NCI-H446 treated with DMSO at 0.1 percent for 48 hours (cell line): ENCODE results near the gene PPIL3.
A peak's percentile ranks its signal among the peaks of the same experiment; 100 is the strongest.
"Not testable (repeated sequence)": the region's sequence is repeated elsewhere in the genome, so short reads cannot be mapped to it uniquely, and the experiment has no call there.

Experiments used
- DNase-seq: peaks from one replicate; lab custom pipeline; 2025; lab: John Stamatoyannopoulos, UW

Gene PPIL3

GRCh38 chr2:200888704-200889625 is at the start of gene PPIL3, which contains the start of gene NIF3L1:
TSS of gene PPIL3 (minus strand) at chr2:200889077. CDS start at chr2:200887615, 1,462 bp downstream.
TSS of gene NIF3L1 (plus strand) at chr2:200889371. CDS start at chr2:200891944, 2,573 bp downstream.
- DNase-seq = peak; percentile 93

GRCh38 chr2:200930947-200931626 is 42.2 kb upstream of the PPIL3 start:
- DNase-seq = no peak

- no peak for DNase-seq
These were observed 40.7 kb upstream of the PPIL3 start for GRCh38 chr2:200929334-200930249.

GRCh38 chr2:200922439-200922838 is 33.6 kb upstream of the PPIL3 start:
- DNase-seq = no peak

- no peak for DNase-seq
These were observed 24.8 kb upstream of the PPIL3 start for GRCh38 chr2:200913654-200914053.

- no peak for DNase-seq
These were observed 21.1 kb upstream of the PPIL3 start for GRCh38 chr2:200909958-200910357.

GRCh38 chr2:200905618-200906296 is 16.9 kb upstream of the PPIL3 start:
- peak; percentile 2 for DNase-seq

- DNase-seq = peak; percentile 62
These were observed 12.7 kb upstream of the PPIL3 start for GRCh38 chr2:200901459-200902072.

GRCh38 chr2:200899482-200899881 is 10.6 kb upstream of the PPIL3 start:
- DNase-seq = no peak

- not testable (repeated sequence) for DNase-seq
These were observed 7.1 kb downstream of the PPIL3 start for GRCh38 chr2:200881715-200882249.

- DNase-seq = no peak
These were observed 10.5 kb downstream of the PPIL3 start for GRCh38 chr2:200878289-200878880.

- DNase-seq = no peak
These were observed 11.4 kb downstream of the PPIL3 start for GRCh38 chr2:200877443-200877842.

GRCh38 chr2:200873560-200873959 is 15.3 kb downstream of the PPIL3 start:
- DNase-seq = no peak

GRCh38 chr2:200871151-200871550 is 17.7 kb downstream of the PPIL3 start:
- DNase-seq = no peak

- no peak for DNase-seq
These were observed 19.9 kb downstream of the PPIL3 start for GRCh38 chr2:200869014-200869413.

GRCh38 chr2:200864176-200865034 is 24.5 kb downstream of the PPIL3 start, which contains the start of gene CLK1:
TSS of gene CLK1 (minus strand) at chr2:200864658. CDS start at chr2:200861862, 2,796 bp downstream.
- peak; percentile 82 for DNase-seq

GRCh38 chr2:200863782-200864175 is 25.1 kb downstream of the PPIL3 start:
- DNase-seq = no peak

GRCh38 chr2:200862532-200863000 is 26.3 kb downstream of the PPIL3 start:
- peak; percentile 2 for DNase-seq

- DNase-seq = no peak
These were observed 27.2 kb downstream of the PPIL3 start for GRCh38 chr2:200861617-200862155.
